ENCODE measurements around the gene SCRN3.
"Not testable (repeated sequence)": the region's sequence is repeated elsewhere in the genome, so short reads cannot be mapped to it uniquely, and the experiment has no call there.

Gene SCRN3

DNA sequence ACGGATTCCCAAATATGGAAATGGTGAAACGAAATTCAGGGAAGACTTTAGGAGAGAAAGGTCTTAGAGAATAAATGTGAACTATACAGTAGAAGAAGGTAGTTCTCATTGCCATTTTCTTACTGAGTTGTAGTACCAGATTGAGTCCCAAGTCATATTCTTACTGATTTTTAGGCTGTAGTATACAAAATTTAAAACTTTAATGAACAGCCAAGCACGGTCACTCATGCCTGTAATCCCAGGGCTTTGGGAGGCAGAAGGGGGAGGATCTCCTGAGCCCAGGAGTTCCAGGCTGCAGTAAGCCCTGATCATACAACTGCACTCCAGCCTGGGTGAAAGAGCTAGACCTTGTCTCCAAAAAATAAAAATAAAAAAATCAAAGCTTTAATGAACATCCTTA lies 2.2 kb downstream of the SCRN3 start:
- Histone ChIP-seq H3K9ac (ENCODE audit: low read depth in 1 of 2, low read length in 2 of 2) (no peak overlapping the region), H3K9me3 (ENCODE audit: control insufficient read depth in 2 of 2, low read length in 2 of 2) (no peaks in the 10 kb centered on the region), H3K36me3 (ENCODE audit: control insufficient read depth in 2 of 2, insufficient read depth in 2 of 2, low read length in 2 of 2) (peaks cover 3 to 15% of the 10 kb centered on the region in 2 donors), H3K27ac (ENCODE audit: low read depth in 2 of 2, low read length in 2 of 2) (no peak overlapping the region), H3K4me3 (ENCODE audit: low read length in 2 of 2) (no peak overlapping the region), H3K4me1 (ENCODE audit: control insufficient read depth in 2 of 2, insufficient read depth in 2 of 2, low read length in 2 of 2) (peaks cover 14 to 19% of the 10 kb centered on the region in 2 donors), H3K27me3 (ENCODE audit: control insufficient read depth in 2 of 2, insufficient read depth in 2 of 2, low read length in 2 of 2) (no peaks in the 10 kb centered on the region)

GRCh38 chr2:174399171-174399570 lies 3.6 kb downstream of the SCRN3 start:
- no peak overlapping the region for H3K4me3 ChIP-seq (ENCODE audit: low read length in 2 of 2)
- H3K36me3 ChIP-seq (ENCODE audit: control insufficient read depth in 2 of 2, insufficient read depth in 2 of 2, low read length in 2 of 2) = peaks cover 3 to 19% of the 10 kb centered on the region in 2 donors
- no peaks in the 10 kb centered on the region for H3K9me3 ChIP-seq (ENCODE audit: control insufficient read depth in 2 of 2, low read length in 2 of 2)
- no peak overlapping the region for H3K27ac ChIP-seq (ENCODE audit: low read depth in 2 of 2, low read length in 2 of 2)
- H3K4me1 ChIP-seq (ENCODE audit: control insufficient read depth in 2 of 2, insufficient read depth in 2 of 2, low read length in 2 of 2) = peaks cover 9 to 11% of the 10 kb centered on the region in 2 donors
- no peak overlapping the region for H3K9ac ChIP-seq (ENCODE audit: low read depth in 1 of 2, low read length in 2 of 2)
- no peaks in the 10 kb centered on the region for H3K27me3 ChIP-seq (ENCODE audit: control insufficient read depth in 2 of 2, insufficient read depth in 2 of 2, low read length in 2 of 2)

DNA sequence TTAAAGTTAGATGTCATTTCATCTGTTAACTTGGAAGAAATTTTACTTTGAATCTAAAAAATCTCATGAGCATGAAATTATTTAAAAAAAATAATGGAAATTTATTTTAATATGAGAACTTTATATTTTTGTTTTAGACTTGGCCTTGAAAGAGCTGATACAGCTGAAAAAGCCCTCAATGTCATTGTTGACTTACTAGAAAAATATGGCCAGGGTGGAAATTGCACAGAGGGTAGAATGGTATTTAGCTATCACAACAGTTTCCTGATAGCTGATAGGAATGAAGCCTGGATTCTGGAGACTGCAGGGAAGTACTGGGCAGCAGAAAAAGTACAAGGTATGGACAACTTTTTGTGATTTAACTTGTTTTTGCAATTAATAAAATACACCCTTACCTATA lies 5.3 kb downstream of the SCRN3 start:
- no peak overlapping the region for H3K27ac ChIP-seq (ENCODE audit: low read depth in 2 of 2, low read length in 2 of 2)
- H3K4me3 ChIP-seq (ENCODE audit: low read length in 2 of 2) = no peak overlapping the region
- H3K4me1 ChIP-seq (ENCODE audit: control insufficient read depth in 2 of 2, insufficient read depth in 2 of 2, low read length in 2 of 2) = peaks cover 4 to 6% of the 10 kb centered on the region in 2 donors
- no peaks in the 10 kb centered on the region for H3K9me3 ChIP-seq (ENCODE audit: control insufficient read depth in 2 of 2, low read length in 2 of 2)
- H3K9ac ChIP-seq (ENCODE audit: low read depth in 1 of 2, low read length in 2 of 2) = no peak overlapping the region
- H3K36me3 ChIP-seq (ENCODE audit: control insufficient read depth in 2 of 2, insufficient read depth in 2 of 2, low read length in 2 of 2) = peaks cover 3 to 19% of the 10 kb centered on the region in 2 donors
- H3K27me3 ChIP-seq (ENCODE audit: control insufficient read depth in 2 of 2, insufficient read depth in 2 of 2, low read length in 2 of 2) = no peaks in the 10 kb centered on the region

- Histone ChIP-seq H3K9ac (ENCODE audit: low read depth in 1 of 2, low read length in 2 of 2) (no peak overlapping the region), H3K9me3 (ENCODE audit: control insufficient read depth in 2 of 2, low read length in 2 of 2) (no peaks in the 10 kb centered on the region), H3K4me1 (ENCODE audit: control insufficient read depth in 2 of 2, insufficient read depth in 2 of 2, low read length in 2 of 2) (no peaks in the 10 kb centered on the region), H3K36me3 (ENCODE audit: control insufficient read depth in 2 of 2, insufficient read depth in 2 of 2, low read length in 2 of 2) (peaks cover 3 to 19% of the 10 kb centered on the region in 2 donors), H3K27me3 (ENCODE audit: control insufficient read depth in 2 of 2, insufficient read depth in 2 of 2, low read length in 2 of 2) (no peaks in the 10 kb centered on the region), H3K27ac (ENCODE audit: low read depth in 2 of 2, low read length in 2 of 2) (no peak overlapping the region), H3K4me3 (ENCODE audit: low read length in 2 of 2) (no peak overlapping the region)
Measured at GRCh38 chr2:174403628-174404027, 8.1 kb downstream of the SCRN3 start.

DNA sequence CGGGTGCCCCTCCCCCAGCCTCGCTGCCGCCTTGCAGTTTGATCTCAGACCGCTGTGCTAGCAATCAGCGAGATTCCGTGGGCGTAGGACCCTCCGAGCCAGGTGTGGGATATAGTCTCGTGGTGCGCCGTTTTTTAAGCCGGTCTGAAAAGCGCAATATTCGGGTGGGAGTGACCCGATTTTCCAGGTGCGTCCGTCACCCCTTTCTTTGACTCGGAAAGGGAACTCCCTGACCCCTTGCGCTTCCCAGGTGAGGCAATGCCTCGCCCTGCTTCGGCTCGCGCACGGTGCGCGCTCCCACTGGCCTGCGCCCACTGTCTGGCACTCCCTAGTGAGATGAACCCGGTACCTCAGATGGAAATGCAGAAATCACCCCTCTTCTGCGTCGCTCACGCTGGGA lies 14.5 kb downstream of the SCRN3 start:
- H3K27ac ChIP-seq (ENCODE audit: low read depth in 2 of 2, low read length in 2 of 2); H3K9me3 ChIP-seq (ENCODE audit: control insufficient read depth in 2 of 2, low read length in 2 of 2); H3K4me1 ChIP-seq (ENCODE audit: control insufficient read depth in 2 of 2, insufficient read depth in 2 of 2, low read length in 2 of 2); H3K27me3 ChIP-seq (ENCODE audit: control insufficient read depth in 2 of 2, insufficient read depth in 2 of 2, low read length in 2 of 2): not testable (repeated sequence)
- Histone ChIP-seq H3K36me3 (ENCODE audit: control insufficient read depth in 2 of 2, insufficient read depth in 2 of 2, low read length in 2 of 2) (peaks cover 0 to 12% of the 10 kb centered on the region in 2 donors), H3K4me3 (ENCODE audit: low read length in 2 of 2) (peak overlapping the region in 1 of 2 donors; percentile 52), H3K9ac (ENCODE audit: low read depth in 1 of 2, low read length in 2 of 2) (peak overlapping the region in 1 of 2 donors; percentile 26)

GRCh38 chr2:174412256-174412655 lies 16.7 kb downstream of the SCRN3 start:
- no peak overlapping the region for H3K27ac ChIP-seq (ENCODE audit: low read depth in 2 of 2, low read length in 2 of 2)
- H3K27me3 ChIP-seq (ENCODE audit: control insufficient read depth in 2 of 2, insufficient read depth in 2 of 2, low read length in 2 of 2) = no peaks in the 10 kb centered on the region
- H3K9ac ChIP-seq (ENCODE audit: low read depth in 1 of 2, low read length in 2 of 2) = no peak overlapping the region
- H3K9me3 ChIP-seq (ENCODE audit: control insufficient read depth in 2 of 2, low read length in 2 of 2) = no peaks in the 10 kb centered on the region
- peaks cover 5 to 12% of the 10 kb centered on the region in 2 donors for H3K36me3 ChIP-seq (ENCODE audit: control insufficient read depth in 2 of 2, insufficient read depth in 2 of 2, low read length in 2 of 2)
- H3K4me1 ChIP-seq (ENCODE audit: control insufficient read depth in 2 of 2, insufficient read depth in 2 of 2, low read length in 2 of 2) = peaks cover 0 to 4% of the 10 kb centered on the region in 2 donors
- no peak overlapping the region for H3K4me3 ChIP-seq (ENCODE audit: low read length in 2 of 2)

DNA sequence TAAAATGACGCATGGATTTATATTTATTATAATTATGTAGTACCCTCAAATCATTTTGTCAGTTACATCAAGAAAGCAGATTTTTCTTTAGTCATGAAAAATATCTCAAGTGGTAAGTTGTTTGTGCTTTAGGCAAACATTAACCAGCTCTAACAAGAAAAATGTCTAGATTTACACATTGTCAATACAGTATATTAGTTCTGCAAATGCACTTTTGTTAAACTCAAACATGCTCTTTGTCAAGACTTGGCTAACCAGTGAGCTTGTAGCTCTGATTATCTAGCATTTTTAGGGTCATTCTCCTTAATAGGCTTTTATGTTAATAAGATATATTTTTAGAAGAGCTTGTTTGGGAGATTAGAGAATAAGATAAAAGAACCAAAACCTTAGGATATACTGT lies 32.7 kb downstream of the SCRN3 start:
- H3K27ac ChIP-seq (ENCODE audit: low read depth in 2 of 2, low read length in 2 of 2) = no peak overlapping the region
- no peak overlapping the region for H3K4me3 ChIP-seq (ENCODE audit: low read length in 2 of 2)
- H3K36me3 ChIP-seq (ENCODE audit: control insufficient read depth in 2 of 2, insufficient read depth in 2 of 2, low read length in 2 of 2) = peaks cover 0 to 9% of the 10 kb centered on the region in 2 donors
- H3K9ac ChIP-seq (ENCODE audit: low read depth in 1 of 2, low read length in 2 of 2) = no peak overlapping the region
- no peaks in the 10 kb centered on the region for H3K4me1 ChIP-seq (ENCODE audit: control insufficient read depth in 2 of 2, insufficient read depth in 2 of 2, low read length in 2 of 2)
- H3K27me3 ChIP-seq (ENCODE audit: control insufficient read depth in 2 of 2, insufficient read depth in 2 of 2, low read length in 2 of 2) = no peaks in the 10 kb centered on the region
- H3K9me3 ChIP-seq (ENCODE audit: control insufficient read depth in 2 of 2, low read length in 2 of 2) = no peaks in the 10 kb centered on the region

GRCh38 chr2:174430066-174430465 lies 34.5 kb downstream of the SCRN3 start:
- peaks cover 0 to 8% of the 10 kb centered on the region in 2 donors for H3K36me3 ChIP-seq (ENCODE audit: control insufficient read depth in 2 of 2, insufficient read depth in 2 of 2, low read length in 2 of 2)
- H3K4me1 ChIP-seq (ENCODE audit: control insufficient read depth in 2 of 2, insufficient read depth in 2 of 2, low read length in 2 of 2) = no peaks in the 10 kb centered on the region
- no peak overlapping the region for H3K4me3 ChIP-seq (ENCODE audit: low read length in 2 of 2)
- no peak overlapping the region for H3K9ac ChIP-seq (ENCODE audit: low read depth in 1 of 2, low read length in 2 of 2)
- H3K27ac ChIP-seq (ENCODE audit: low read depth in 2 of 2, low read length in 2 of 2) = no peak overlapping the region
- no peaks in the 10 kb centered on the region for H3K9me3 ChIP-seq (ENCODE audit: control insufficient read depth in 2 of 2, low read length in 2 of 2)
- H3K27me3 ChIP-seq (ENCODE audit: control insufficient read depth in 2 of 2, insufficient read depth in 2 of 2, low read length in 2 of 2) = no peaks in the 10 kb centered on the region

- Histone ChIP-seq H3K27ac (ENCODE audit: low read depth in 2 of 2, low read length in 2 of 2) (no peak overlapping the region), H3K4me3 (ENCODE audit: low read length in 2 of 2) (no peak overlapping the region), H3K9ac (ENCODE audit: low read depth in 1 of 2, low read length in 2 of 2) (no peak overlapping the region), H3K4me1 (ENCODE audit: control insufficient read depth in 2 of 2, insufficient read depth in 2 of 2, low read length in 2 of 2) (no peaks in the 10 kb centered on the region), H3K36me3 (ENCODE audit: control insufficient read depth in 2 of 2, insufficient read depth in 2 of 2, low read length in 2 of 2) (peaks cover 0 to 11% of the 10 kb centered on the region in 2 donors), H3K9me3 (ENCODE audit: control insufficient read depth in 2 of 2, low read length in 2 of 2) (no peaks in the 10 kb centered on the region), H3K27me3 (ENCODE audit: control insufficient read depth in 2 of 2, insufficient read depth in 2 of 2, low read length in 2 of 2) (no peaks in the 10 kb centered on the region)
Measured at GRCh38 chr2:174431902-174432301, 36.4 kb downstream of the SCRN3 start.

DNA sequence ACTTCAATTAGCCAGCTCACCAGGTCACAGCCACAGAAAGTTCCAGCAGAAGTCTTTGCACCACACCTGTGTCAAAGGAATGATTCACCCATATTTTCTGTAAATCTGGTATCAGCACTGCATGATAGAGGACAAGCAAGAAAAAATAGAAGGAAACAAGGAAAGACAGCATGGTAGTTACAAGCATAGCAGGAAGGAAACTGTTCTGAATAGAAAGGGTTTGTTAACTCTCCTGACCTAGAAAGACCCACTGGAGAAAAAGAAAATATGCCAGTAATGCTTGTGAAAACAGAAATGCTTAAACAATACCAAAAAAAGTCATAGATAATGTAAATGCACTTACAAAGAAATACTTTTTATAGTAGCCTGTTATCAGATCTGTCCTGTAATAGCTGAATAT lies 40.8 kb downstream of the SCRN3 start:
- H3K9ac ChIP-seq (ENCODE audit: low read depth in 1 of 2, low read length in 2 of 2) = no peak overlapping the region
- H3K36me3 ChIP-seq (ENCODE audit: control insufficient read depth in 2 of 2, insufficient read depth in 2 of 2, low read length in 2 of 2) = peaks cover 0 to 8% of the 10 kb centered on the region in 2 donors
- H3K27me3 ChIP-seq (ENCODE audit: control insufficient read depth in 2 of 2, insufficient read depth in 2 of 2, low read length in 2 of 2) = no peaks in the 10 kb centered on the region
- H3K27ac ChIP-seq (ENCODE audit: low read depth in 2 of 2, low read length in 2 of 2) = no peak overlapping the region
- H3K4me1 ChIP-seq (ENCODE audit: control insufficient read depth in 2 of 2, insufficient read depth in 2 of 2, low read length in 2 of 2) = no peaks in the 10 kb centered on the region
- H3K9me3 ChIP-seq (ENCODE audit: control insufficient read depth in 2 of 2, low read length in 2 of 2) = no peaks in the 10 kb centered on the region
- no peak overlapping the region for H3K4me3 ChIP-seq (ENCODE audit: low read length in 2 of 2)

Data from mucosa of rectum (tissue), 2 donors.